GM12865 (cell line): Measurements from ENCODE around the gene DGAT2.

Experiments
- DNase-seq: peaks from one replicate; pipeline ENCODE4 v3.0.0; 2010; ENCODE audit warnings: low read depth
- H3K4me3 ChIP-seq: 2 replicates; pipeline ENCODE4 v1.5.1; 2011; ENCODE audit warnings: mild to moderate bottlenecking, low read depth, low read length, control low read depth
- TF ChIP-seq, protein P1 (sequence below): IDR thresholded peaks from 2 replicates; pipeline ENCODE4 v1.5.1; 2011; ENCODE audit warnings: low read length, control low read depth, low read depth, inconsistent platforms; ENCODE audit not compliant: insufficient read depth; ENCODE audit errors: missing control alignments

DGAT2 gene

DNA sequence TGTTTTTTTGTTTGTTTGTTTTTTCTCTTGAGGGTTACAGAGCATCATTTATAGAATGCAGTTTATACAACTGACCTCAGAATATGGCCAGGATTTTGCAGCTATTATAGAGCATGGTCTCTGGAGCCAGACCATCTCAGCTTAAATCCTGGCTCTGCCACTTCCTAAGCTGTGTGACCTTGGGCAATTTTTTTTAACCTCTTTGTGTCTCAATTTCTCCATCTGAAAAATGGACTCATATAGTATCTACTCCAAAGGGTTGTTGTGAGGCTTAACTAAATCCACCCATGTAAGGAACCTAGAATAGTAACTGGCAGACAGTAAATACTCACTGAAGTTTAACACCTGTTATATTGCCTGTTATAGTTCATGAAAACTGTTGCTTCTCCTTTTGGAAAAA is 8.3 kb upstream of the DGAT2 start:
- H3K4me3 ChIP-seq: no peak overlapping the region
- TF ChIP-seq, protein P1, sequence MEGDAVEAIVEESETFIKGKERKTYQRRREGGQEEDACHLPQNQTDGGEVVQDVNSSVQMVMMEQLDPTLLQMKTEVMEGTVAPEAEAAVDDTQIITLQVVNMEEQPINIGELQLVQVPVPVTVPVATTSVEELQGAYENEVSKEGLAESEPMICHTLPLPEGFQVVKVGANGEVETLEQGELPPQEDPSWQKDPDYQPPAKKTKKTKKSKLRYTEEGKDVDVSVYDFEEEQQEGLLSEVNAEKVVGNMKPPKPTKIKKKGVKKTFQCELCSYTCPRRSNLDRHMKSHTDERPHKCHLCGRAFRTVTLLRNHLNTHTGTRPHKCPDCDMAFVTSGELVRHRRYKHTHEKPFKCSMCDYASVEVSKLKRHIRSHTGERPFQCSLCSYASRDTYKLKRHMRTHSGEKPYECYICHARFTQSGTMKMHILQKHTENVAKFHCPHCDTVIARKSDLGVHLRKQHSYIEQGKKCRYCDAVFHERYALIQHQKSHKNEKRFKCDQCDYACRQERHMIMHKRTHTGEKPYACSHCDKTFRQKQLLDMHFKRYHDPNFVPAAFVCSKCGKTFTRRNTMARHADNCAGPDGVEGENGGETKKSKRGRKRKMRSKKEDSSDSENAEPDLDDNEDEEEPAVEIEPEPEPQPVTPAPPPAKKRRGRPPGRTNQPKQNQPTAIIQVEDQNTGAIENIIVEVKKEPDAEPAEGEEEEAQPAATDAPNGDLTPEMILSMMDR: no peak

GRCh38 chr11:75760710-75761493 is 7.7 kb upstream of the DGAT2 start:
- TF ChIP-seq, protein P1: no peak
- H3K4me3 ChIP-seq: no peak overlapping the region
- DNase-seq: no peak

More for the DNA sequence above, 8.3 kb upstream of the DGAT2 start:
- no peak for DNase-seq

DNA sequence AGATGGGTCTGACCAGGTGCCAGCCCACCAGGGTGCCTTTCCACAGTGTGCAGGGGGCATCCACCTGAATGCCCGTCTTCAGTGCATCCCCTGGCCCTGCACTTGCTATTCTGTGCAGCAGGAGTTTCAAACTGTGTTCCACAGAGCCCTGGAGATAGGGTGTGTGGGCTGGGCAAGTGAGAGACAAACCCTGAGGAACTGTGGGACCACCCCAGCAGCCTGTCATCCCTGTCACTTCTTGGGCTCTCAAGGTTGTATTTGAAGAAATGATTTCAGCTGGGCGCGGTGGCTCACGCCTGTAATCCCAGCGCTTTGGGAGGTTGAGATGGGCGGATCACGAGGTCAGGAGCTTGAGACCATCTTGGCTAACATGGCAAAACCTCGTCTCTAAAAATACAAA is 6.4 kb upstream of the DGAT2 start:
- TF ChIP-seq, protein P1: no peak
- no peak overlapping the region for H3K4me3 ChIP-seq
- DNase-seq: no peak

DNA sequence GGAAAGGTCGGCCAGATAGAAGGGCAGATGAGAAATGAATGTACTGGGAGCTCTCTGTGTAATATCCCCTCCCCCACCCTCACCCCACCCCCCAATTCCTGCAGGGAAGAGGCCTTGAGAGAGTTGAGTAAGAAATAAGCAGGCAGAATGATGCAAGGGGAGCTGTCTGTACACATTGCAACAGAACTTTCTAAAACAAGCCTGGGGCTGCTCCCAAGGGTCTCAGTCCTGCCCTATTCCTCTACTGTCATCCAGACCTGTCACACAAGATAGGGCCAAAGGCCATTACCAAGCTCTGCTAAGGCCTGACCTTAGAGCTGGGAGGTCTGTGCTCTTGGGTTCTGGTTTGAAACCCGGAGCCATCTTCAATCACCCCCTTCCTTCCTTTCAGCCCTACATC is 5.7 kb upstream of the DGAT2 start:
- H3K4me3 ChIP-seq: no peak overlapping the region
- TF ChIP-seq, protein P1: no peak
- DNase-seq: no peak

DNA sequence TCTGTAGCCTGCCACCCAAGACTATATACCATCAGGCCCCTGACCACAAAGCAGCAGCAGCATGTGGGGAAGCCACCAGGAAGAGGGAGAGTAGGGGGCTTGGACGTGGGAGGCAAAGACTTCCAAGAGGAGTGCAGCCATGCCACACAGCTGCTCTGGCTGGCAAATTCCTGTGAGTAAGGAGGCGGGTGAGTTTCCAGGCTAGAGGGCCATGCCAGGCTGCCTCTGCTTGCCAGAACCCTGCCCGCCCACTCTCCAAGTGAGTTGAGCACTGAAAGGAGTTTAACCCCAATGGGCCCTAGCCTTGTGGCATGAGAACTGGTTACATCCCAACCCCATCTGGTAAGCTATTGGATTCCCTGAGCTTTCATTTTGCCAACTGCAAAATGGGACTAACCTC is 4.7 kb upstream of the DGAT2 start:
- no peak overlapping the region for H3K4me3 ChIP-seq
- TF ChIP-seq, protein P1: no peak
- no peak for DNase-seq

- TF ChIP-seq, protein P1: no peak
- H3K4me3 ChIP-seq: no peak overlapping the region
Observed at GRCh38 chr11:75765116-75765515, 3.5 kb upstream of the DGAT2 start.

More at GRCh38 chr11:75765116-75765515, 3.5 kb upstream of the DGAT2 start:
- DNase-seq: no peak
